Omental fat pad (tissue), 4 donors: ENCODE results near the gene ROS1. TPM values are rescaled to one million over a fixed set of nuclear protein-coding genes. Genes with fewer than 3 reads are reported as not detected.

Experiments used
- ATAC-seq: fragments of 150-250 bp; one replicate; pipeline ENCODE4 v1.9.1; 2016; ENCODE audit warnings: mild to moderate bottlenecking, moderate library complexity; ENCODE audit not compliant: low FRiP score
- DNase-seq: peaks from one replicate; pipeline ENCODE4 v3.0.0-alpha.2; 2019; ENCODE audit warnings: low spot score
- total RNA-seq, 4 donors: library from RNA; depleted of rRNA; stranded (reverse); fragments of >200 nt; gene quantifications; one replicate each; pipeline ENCODE4 v1.1.0, GENCODE V29; 2016
- TF ChIP-seq, protein P1 (sequence below), 3 donors: fragments of 450-650 bp; IDR thresholded peaks; one replicate each; pipeline ENCODE4 v1.5.1; 2016 to 2017; ENCODE audit warnings: antibody characterized with exemption in 3 of 3, mild to moderate bottlenecking in 3 of 3, moderate library complexity in 2 of 3

The ROS1 gene
- total RNA-seq, 4 donors from 2014 or later = not detected

DNA sequence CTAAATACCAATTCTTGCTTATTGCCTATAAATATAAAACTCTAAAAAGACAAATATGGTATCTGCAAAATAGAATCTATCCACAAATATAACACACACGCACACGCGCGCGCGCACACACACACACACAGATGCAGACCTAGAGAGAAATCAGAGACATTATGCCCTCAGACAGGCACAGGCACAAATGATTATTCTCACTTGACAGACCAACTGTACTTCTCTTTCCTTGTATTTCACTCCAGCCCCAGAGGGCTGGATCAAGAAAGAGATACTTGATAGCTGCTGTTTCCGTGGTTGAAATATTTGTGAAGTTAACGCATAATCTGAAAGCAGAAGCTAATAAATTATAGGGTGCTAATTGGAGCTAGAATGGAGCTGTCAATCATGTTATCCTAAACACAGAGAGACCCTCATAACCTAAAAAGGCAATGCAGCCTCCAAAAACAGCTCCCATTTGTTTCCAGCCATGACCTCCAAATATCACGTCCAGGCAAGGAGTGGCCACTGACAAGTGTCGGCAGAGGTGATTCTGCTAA, 148.9 kb downstream of the ROS1 start:
- no peak for ATAC-seq
- no peak for DNase-seq
- TF ChIP-seq, protein P1, sequence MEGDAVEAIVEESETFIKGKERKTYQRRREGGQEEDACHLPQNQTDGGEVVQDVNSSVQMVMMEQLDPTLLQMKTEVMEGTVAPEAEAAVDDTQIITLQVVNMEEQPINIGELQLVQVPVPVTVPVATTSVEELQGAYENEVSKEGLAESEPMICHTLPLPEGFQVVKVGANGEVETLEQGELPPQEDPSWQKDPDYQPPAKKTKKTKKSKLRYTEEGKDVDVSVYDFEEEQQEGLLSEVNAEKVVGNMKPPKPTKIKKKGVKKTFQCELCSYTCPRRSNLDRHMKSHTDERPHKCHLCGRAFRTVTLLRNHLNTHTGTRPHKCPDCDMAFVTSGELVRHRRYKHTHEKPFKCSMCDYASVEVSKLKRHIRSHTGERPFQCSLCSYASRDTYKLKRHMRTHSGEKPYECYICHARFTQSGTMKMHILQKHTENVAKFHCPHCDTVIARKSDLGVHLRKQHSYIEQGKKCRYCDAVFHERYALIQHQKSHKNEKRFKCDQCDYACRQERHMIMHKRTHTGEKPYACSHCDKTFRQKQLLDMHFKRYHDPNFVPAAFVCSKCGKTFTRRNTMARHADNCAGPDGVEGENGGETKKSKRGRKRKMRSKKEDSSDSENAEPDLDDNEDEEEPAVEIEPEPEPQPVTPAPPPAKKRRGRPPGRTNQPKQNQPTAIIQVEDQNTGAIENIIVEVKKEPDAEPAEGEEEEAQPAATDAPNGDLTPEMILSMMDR (IDR thresholded peaks at IDR 0.05) = no peak

DNA sequence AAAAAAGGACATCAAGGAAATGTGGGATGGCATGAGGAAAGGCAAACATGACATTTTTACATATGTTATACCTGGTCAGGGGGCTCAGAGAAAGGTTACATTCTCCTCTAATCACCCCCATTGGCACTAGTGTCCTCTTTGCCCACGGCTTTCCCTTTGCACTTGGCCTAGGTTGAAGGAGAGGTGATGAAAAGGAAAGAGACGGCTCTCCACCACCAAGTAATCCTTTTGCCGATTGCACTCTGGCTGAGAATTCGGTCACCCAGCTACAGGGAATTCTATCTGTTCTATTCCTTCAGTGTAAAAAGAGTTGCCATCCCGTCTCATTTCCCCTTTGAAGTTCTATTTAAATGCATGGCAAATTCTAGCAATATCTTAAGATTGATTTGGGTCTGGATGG, 150.0 kb downstream of the ROS1 start:
- ATAC-seq = no peak

DNA sequence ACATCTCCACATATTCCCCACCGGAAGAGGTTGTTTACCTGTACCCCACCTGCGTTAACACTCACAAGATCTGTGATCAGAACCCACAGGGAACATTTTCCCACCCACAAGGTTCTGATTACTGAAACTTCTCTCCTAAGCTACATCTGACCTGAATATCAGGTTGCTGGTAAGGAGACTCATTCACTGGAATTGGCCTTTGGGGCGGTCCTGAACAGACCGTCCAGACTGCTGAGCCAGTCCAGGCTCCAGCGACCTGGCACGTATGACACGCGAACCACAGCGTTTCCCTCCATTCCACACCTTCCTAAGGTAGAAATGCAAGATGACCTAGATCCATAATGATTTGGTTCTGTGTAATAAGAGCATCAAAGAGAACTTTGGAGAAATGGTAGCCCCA, 150.5 kb downstream of the ROS1 start:
- ATAC-seq = no peak
- no peak for DNase-seq
- TF ChIP-seq, protein P1 (IDR thresholded peaks at IDR 0.05) = no peak

More for the DNA sequence above, 150.0 kb downstream of the ROS1 start:
- TF ChIP-seq, protein P1 (IDR thresholded peaks at IDR 0.05) = no peak
- no peak for DNase-seq

DNA sequence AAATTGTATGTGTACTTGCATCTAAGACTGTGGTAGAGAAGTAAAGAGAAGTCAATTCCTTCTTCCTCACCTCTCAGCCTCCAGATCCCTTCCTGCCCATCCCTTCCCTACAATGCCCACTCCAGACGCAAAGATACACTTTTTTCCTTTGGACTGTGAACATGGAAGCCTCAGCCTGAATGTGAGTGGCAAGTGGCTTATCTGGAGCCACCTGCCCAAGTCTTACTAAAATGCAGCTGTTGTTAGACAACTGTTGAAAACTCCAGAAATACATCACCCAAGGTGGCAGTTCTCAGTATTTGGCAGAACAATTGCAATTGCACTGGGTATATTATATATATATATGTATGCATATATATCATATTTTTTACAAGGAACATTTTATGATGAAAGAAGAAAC, 152.9 kb downstream of the ROS1 start:
- TF ChIP-seq, protein P1 (IDR thresholded peaks at IDR 0.05) = no peak
- DNase-seq (no peak), ATAC-seq (no peak)

DNA sequence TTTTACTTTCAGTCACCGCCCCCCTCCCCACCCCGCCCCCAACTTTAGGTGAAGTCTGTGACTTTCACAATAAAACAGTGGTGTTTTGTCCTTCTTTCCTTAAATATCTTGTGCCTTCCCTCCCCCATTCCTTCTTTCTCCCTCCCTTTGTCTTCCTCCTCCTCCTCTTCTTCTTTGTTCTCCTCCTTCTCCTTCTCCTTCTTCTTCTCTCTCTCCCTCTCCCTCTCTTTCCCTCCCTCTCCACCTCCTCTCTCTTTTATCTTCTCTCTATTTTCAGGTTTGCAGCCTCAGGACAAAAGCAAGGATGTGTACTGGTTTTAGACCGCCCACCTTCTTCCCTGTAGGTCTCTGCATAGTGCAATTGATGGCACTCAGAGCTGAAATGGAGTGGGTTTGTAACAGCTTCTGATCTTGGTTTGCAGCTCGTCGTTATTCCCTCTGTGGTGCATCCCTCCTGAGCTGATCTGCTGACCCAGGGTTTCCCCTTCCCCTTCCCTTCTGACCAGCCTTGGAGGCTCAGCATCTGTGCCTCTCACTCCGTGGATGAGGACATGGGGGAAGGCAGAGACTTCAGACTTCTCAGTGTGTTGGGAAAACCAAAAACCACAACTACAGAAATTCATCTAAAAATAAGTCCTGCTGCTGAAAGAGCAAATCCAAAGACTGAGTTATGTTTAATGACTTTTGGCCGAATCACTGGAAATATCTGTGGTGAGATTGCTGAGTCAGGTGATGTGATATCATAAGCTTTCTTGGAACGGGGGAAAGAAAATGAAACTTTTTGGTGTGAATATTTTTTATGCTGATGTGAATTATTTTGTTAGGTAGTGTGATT, 153.5 kb downstream of the ROS1 start:
- TF ChIP-seq, protein P1 (IDR thresholded peaks at IDR 0.05) = no peak
- ATAC-seq (no peak), DNase-seq (no peak)

- ATAC-seq (no peak), DNase-seq (no peak)
- TF ChIP-seq, protein P1 (IDR thresholded peaks at IDR 0.05) = no peak
Observed at GRCh38 chr6:117270843-117271507, 154.8 kb downstream of the ROS1 start.
